Ascending aorta (tissue), 2 donors: ENCODE results near the gene LRRC70. TPM values are rescaled to one million over a fixed set of nuclear protein-coding genes. Genes with fewer than 3 reads are reported as not detected.
"Not testable (repeated sequence)": the region's sequence is repeated elsewhere in the genome, so short reads cannot be mapped to it uniquely, and the experiment has no call there.

Experiments used
- DNase-seq, 2 donors: peaks; one replicate each; pipeline ENCODE4 v3.0.0-alpha.2; 2019; ENCODE audit warnings: low spot score in 2 of 2
- H3K27ac ChIP-seq, 2 donors: fragments of 200-600 bp; sonication (generic); one replicate each; pipeline ENCODE4 v1.5.1; 2016 to 2017; ENCODE audit warnings: mild to moderate bottlenecking in 1 of 2
- H3K27me3 ChIP-seq: fragments of 200-600 bp; sonication (generic); one replicate; pipeline ENCODE4 v1.5.1; 2017
- H3K36me3 ChIP-seq, 2 donors: fragments of 200-600 bp; sonication (generic); one replicate each; pipeline ENCODE4 v1.5.1; 2016
- H3K4me1 ChIP-seq, 2 donors: fragments of 200-600 bp; sonication (generic); one replicate each; pipeline ENCODE4 v1.5.1; 2016 to 2017; ENCODE audit warnings: mild to moderate bottlenecking in 1 of 2
- H3K4me3 ChIP-seq, 2 donors: fragments of 200-600 bp; sonication (generic); one replicate each; pipeline ENCODE4 v1.5.1; 2016 to 2017; ENCODE audit warnings: mild to moderate bottlenecking in 1 of 2
- H3K9me3 ChIP-seq, 2 donors: fragments of 200-600 bp; sonication (generic); one replicate each; pipeline ENCODE4 v1.5.1; 2016
- intact Hi-C: fragments of 100-400 bp; cut with DNase I; formaldehyde crosslinking; loops from one replicate; pipeline ENCODE4 v1.15.1; 2023
- total RNA-seq: library from RNA; depleted of rRNA; stranded (reverse); fragments of >200 nt; gene quantifications from one replicate; pipeline ENCODE4 v1.1.0, GENCODE V29; 2016
- TF ChIP-seq, protein P1 (sequence below), 3 experiments: fragments of 200-600 bp in 2 of 3; fragments of 450-650 bp in 1 of 3; sonication (generic) in 2 of 3; IDR thresholded peaks; one replicate each; pipeline ENCODE4 v1.5.1; 2016 to 2019; ENCODE audit warnings: antibody characterized with exemption in 3 of 3, mild to moderate bottlenecking in 1 of 3, moderate library complexity in 1 of 3

Gene LRRC70
- total RNA-seq, 1 donor from 2014 or later, result 11.8 TPM

DNA sequence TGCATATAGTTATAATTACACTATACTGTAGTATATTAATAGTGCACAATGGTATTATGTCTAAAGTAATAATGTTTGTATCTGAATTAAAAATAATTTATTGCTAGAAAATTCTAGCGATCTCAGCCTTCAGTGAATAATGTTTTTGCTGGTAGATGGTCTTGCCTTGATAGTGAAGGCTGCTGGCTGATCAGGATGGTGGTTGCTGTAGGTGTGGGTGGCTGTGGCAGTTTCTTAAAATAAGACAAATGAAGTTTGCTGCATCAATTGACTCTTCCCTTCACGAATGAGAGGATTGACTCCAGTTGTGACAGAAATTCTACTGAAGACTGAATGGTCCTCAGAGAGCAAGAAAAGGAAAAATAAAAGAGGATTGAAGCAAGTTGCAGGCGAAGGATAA lies 19.7 kb upstream of the LRRC70 start:
- intact Hi-C loops, result no loop called here
- Histone ChIP-seq H3K27me3 (no peaks in the 10 kb centered on the region), H3K4me1 (no peaks in the 10 kb centered on the region), H3K27ac (no peak overlapping the region), H3K4me3 (no peak overlapping the region), H3K9me3 (no peaks in the 10 kb centered on the region), H3K36me3 (peaks cover 0 to 13% of the 10 kb centered on the region in 2 donors)
- no peak for DNase-seq
- TF ChIP-seq, protein P1, sequence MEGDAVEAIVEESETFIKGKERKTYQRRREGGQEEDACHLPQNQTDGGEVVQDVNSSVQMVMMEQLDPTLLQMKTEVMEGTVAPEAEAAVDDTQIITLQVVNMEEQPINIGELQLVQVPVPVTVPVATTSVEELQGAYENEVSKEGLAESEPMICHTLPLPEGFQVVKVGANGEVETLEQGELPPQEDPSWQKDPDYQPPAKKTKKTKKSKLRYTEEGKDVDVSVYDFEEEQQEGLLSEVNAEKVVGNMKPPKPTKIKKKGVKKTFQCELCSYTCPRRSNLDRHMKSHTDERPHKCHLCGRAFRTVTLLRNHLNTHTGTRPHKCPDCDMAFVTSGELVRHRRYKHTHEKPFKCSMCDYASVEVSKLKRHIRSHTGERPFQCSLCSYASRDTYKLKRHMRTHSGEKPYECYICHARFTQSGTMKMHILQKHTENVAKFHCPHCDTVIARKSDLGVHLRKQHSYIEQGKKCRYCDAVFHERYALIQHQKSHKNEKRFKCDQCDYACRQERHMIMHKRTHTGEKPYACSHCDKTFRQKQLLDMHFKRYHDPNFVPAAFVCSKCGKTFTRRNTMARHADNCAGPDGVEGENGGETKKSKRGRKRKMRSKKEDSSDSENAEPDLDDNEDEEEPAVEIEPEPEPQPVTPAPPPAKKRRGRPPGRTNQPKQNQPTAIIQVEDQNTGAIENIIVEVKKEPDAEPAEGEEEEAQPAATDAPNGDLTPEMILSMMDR (IDR thresholded peaks at IDR 0.05), result no peak

DNA sequence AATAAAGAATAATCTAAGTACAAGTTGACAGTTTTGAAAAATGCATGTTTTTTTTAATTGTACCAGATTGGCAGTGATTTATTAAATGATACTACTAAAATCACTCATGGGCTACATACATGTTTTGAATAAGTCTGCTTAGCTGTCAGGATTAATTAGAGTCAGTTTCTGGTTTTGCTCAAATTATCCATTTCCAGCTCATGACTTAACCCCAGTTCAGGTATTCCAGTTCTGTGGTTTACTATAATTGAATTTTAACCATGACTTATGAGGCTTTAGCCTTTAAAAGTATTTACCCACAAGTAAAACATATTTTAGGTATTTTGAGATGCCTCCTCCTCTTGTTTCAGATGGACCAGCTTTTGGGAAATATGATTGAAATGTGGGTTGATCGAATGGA lies 17.8 kb upstream of the LRRC70 start:
- H3K4me1 ChIP-seq, result no peaks in the 10 kb centered on the region
- TF ChIP-seq, protein P1 (IDR thresholded peaks at IDR 0.05), result no peak
- DNase-seq, result no peak
- H3K4me3 ChIP-seq, result no peak overlapping the region
- no peaks in the 10 kb centered on the region for H3K9me3 ChIP-seq
- peaks cover 0 to 18% of the 10 kb centered on the region in 2 donors for H3K36me3 ChIP-seq
- intact Hi-C loops, result no loop called here
- H3K27ac ChIP-seq, result no peak overlapping the region
- no peaks in the 10 kb centered on the region for H3K27me3 ChIP-seq

DNA sequence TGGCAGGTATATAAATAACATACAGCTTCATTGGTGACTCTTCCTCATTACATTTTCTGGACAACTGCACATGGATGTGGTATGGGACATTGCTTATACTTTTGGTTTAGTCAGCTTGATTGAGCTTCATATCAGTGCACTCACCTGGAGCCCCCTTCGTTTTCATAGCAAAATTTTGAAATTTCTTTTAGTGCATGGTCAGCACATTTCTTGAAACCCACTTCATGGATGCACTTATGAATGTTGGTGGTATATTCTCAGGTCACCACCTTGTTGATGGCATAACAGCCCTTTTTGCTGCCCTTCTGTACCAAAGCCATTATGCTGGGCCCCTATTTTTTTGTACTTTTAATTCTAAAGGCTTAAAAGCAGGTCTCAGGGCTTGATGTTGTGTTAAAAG lies 16.7 kb upstream of the LRRC70 start:
- Histone ChIP-seq H3K9me3 (no peaks in the 10 kb centered on the region), H3K4me3 (no peak overlapping the region), H3K27me3 (no peaks in the 10 kb centered on the region), H3K27ac (no peak overlapping the region), H3K36me3 (peaks cover 7 to 25% of the 10 kb centered on the region in 2 donors), H3K4me1 (no peaks in the 10 kb centered on the region)
- intact Hi-C loops, result no loop called here
- DNase-seq, result no peak
- TF ChIP-seq, protein P1 (IDR thresholded peaks at IDR 0.05), result no peak

DNA sequence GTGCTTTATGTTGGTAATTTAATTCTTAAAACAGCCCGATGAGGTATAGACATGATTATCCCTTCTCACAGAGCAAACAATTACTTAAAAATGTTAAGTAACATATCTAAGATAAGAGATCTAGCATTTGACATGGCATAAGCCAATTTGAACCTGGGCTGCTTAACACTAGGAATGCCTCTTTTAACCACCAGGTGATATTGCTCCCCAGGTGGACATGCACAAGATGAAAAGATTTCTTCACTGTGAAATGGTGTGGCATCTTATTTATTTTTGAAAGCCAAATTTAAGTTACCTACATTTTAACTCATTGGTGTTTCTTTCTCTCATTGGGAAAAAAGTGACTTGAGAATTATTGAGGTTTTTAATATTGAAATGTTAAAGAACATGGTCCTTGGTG lies 15.8 kb upstream of the LRRC70 start:
- peaks cover 15 to 32% of the 10 kb centered on the region in 2 donors for H3K36me3 ChIP-seq
- H3K4me1 ChIP-seq, result no peaks in the 10 kb centered on the region

DNA sequence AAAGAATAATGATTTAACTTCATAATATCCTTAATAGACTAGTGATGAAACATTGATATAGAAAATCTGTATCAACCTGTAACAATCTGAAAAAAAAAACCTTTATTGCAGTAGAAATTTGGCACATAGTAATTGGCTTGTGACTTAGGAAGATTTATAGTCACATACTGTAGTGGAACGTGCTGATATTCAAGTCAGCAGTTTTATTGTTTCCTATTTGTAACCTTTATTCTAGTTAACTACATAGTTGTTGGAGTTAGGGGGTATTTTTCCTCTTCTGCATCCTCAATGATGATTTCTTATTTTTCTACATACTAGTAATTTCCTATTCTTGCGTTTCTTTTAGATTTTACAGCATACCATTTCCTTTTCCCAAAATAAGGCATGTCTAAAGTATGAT lies 14.5 kb upstream of the LRRC70 start:
- no peak for DNase-seq
- Histone ChIP-seq H3K27ac (no peak overlapping the region), H3K36me3 (peaks cover 17 to 35% of the 10 kb centered on the region in 2 donors), H3K9me3 (peaks cover 0 to 11% of the 10 kb centered on the region in 2 donors), H3K4me3 (no peak overlapping the region), H3K4me1 (no peaks in the 10 kb centered on the region), H3K27me3 (no peaks in the 10 kb centered on the region)
- TF ChIP-seq, protein P1 (IDR thresholded peaks at IDR 0.05), result no peak
- intact Hi-C loops, result no loop called here

More for the DNA sequence above, 15.8 kb upstream of the LRRC70 start:
- H3K27me3 ChIP-seq, result no peaks in the 10 kb centered on the region
- peaks cover 0 to 6% of the 10 kb centered on the region in 2 donors for H3K9me3 ChIP-seq
- no peak overlapping the region for H3K27ac ChIP-seq
- no peak for DNase-seq
- intact Hi-C loops, result no loop called here
- TF ChIP-seq, protein P1 (IDR thresholded peaks at IDR 0.05), result no peak
- no peak overlapping the region for H3K4me3 ChIP-seq

DNA sequence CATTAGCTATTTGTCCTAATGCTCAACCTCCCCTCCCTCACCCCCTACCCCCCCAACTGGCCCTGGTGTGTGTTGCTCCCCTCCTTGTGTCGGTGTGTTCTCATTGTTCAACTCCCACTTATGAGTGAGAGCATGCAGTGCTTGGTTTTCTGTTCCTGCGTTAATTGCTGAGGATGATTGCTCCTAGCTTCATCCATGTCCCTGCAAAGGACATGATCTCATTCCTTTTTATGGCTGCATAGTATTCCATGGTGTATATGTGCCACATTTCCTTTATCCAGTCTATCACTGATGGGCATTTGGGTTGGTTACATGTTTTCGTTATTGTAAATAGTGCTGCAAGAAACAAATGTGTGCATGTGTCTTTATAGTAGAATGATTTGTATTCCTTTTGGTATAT lies 12.9 kb upstream of the LRRC70 start:
- intact Hi-C loops, H3K27me3 ChIP-seq, H3K4me3 ChIP-seq, DNase-seq, H3K27ac ChIP-seq, H3K4me1 ChIP-seq: not testable (repeated sequence)
- peaks cover 0 to 11% of the 10 kb centered on the region in 2 donors for H3K9me3 ChIP-seq
- peaks cover 17 to 34% of the 10 kb centered on the region in 2 donors for H3K36me3 ChIP-seq
